B cell (primary cell): Measurements from ENCODE around the gene CLIP1.

Source experiments
- EZH2 ChIP-seq: IDR thresholded peaks from 2 replicates; pipeline ENCODE4 v1.6.1; 2012; ENCODE audit warnings: borderline replicate concordance, low read depth, mild to moderate bottlenecking, moderate library complexity, low read length; ENCODE audit not compliant: insufficient read depth, poor library complexity, severe bottlenecking
- TF ChIP-seq, protein P1 (sequence below): fragments of 200-600 bp; IDR thresholded peaks from one replicate; pipeline ENCODE4 v1.8.0; 2022; ENCODE audit warnings: antibody characterized with exemption, mild to moderate bottlenecking

DNA sequence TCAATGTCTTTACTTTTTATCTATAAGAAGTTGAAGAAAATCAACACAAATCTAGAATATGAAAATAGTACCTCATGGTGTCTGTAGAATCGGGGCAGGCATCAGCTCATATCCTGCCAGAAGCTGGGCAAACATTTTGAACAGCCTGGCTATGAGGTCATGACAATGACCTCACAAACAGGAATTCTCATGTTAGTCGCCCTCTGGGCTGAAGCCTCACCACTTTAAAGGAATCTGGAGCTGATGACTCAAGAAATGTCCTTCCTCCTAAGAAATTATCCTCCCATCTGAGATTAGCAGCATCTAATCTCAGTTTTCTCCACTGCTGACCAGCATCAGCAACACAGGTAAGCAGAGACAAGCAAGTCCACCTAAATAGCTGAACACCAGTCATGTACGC is 27.1 kb downstream of the CLIP1 start:
- TF ChIP-seq, protein P1, sequence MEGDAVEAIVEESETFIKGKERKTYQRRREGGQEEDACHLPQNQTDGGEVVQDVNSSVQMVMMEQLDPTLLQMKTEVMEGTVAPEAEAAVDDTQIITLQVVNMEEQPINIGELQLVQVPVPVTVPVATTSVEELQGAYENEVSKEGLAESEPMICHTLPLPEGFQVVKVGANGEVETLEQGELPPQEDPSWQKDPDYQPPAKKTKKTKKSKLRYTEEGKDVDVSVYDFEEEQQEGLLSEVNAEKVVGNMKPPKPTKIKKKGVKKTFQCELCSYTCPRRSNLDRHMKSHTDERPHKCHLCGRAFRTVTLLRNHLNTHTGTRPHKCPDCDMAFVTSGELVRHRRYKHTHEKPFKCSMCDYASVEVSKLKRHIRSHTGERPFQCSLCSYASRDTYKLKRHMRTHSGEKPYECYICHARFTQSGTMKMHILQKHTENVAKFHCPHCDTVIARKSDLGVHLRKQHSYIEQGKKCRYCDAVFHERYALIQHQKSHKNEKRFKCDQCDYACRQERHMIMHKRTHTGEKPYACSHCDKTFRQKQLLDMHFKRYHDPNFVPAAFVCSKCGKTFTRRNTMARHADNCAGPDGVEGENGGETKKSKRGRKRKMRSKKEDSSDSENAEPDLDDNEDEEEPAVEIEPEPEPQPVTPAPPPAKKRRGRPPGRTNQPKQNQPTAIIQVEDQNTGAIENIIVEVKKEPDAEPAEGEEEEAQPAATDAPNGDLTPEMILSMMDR, result no peak
- no peak for TF ChIP-seq EZH2
